OCI-LY7 (cell line): Measurements from ENCODE around the gene TMEM217. TPM values are rescaled to one million over a fixed set of nuclear protein-coding genes. Genes with fewer than 3 reads are reported as not detected.

Experiments
- BruUV-seq: library from RNA; stranded (reverse); fragments of 400-500 nt; replicated peaks from 2 replicates; lab custom pipeline; 2021; lab: Mats Ljungman, UMichigan
- CTCF ChIA-PET: fragments of 300-600 bp; sonication (Branson Sonifier 250); formaldehyde crosslinking; loops from one replicate; lab custom pipeline; 2022; ENCODE audit warnings: antibody characterized with exemption; ENCODE audit not compliant: unreplicated experiment; lab: Charles Lee
- POLR2A ChIA-PET: fragments of 300-600 bp; sonication (Branson Sonifier 250); formaldehyde crosslinking; loops from one replicate; lab custom pipeline; 2022; ENCODE audit warnings: antibody characterized with exemption; lab: Charles Lee
- DNase-seq: peaks from one replicate; pipeline ENCODE4 v3.0.0-alpha.2; 2015; ENCODE audit warnings: low spot score
- H2AFZ ChIP-seq: fragments of 200-600 bp; sonication (generic), shearing (Covaris generic); 2 replicates; pipeline ENCODE4 v1.6.1; 2014; ENCODE audit warnings: mild to moderate bottlenecking, antibody characterized with exemption, low read length, moderate library complexity
- H3K27ac ChIP-seq: fragments of 200-600 bp; sonication (generic); 2 replicates; pipeline ENCODE4 v1.5.1; 2014; ENCODE audit warnings: mixed run types, low read depth, mild to moderate bottlenecking, moderate library complexity, low read length, inconsistent platforms; ENCODE audit not compliant: poor library complexity, severe bottlenecking
- H3K36me3 ChIP-seq: fragments of 200-600 bp; sonication (generic); 2 replicates; pipeline ENCODE4 v1.6.1; 2014; ENCODE audit warnings: mild to moderate bottlenecking, antibody characterized with exemption, low read length, moderate library complexity, mixed read lengths; ENCODE audit not compliant: insufficient read depth
- H3K4me1 ChIP-seq: fragments of 200-600 bp; sonication (generic); 2 replicates; pipeline ENCODE4 v1.5.1; 2014; ENCODE audit warnings: mild to moderate bottlenecking, low read length; ENCODE audit not compliant: insufficient read depth, poor library complexity, severe bottlenecking
- H3K4me2 ChIP-seq: fragments of 200-600 bp; sonication (generic); 2 replicates; pipeline ENCODE4 v1.6.1; 2014; ENCODE audit warnings: mild to moderate bottlenecking, low read length
- H3K4me3 ChIP-seq: fragments of 200-600 bp; sonication (generic); 2 replicates; pipeline ENCODE4 v1.5.1; 2014; ENCODE audit warnings: mild to moderate bottlenecking, low read depth, low read length; ENCODE audit not compliant: poor library complexity, severe bottlenecking
- H3K79me2 ChIP-seq: fragments of 200-600 bp; sonication (generic); 2 replicates; pipeline ENCODE4 v1.6.1; 2016; ENCODE audit warnings: low read depth, mild to moderate bottlenecking, low read length, moderate library complexity, mixed read lengths; ENCODE audit not compliant: insufficient read depth
- H3K9me2 ChIP-seq: fragments of 200-600 bp; sonication (generic); 2 replicates; pipeline ENCODE4 v1.6.1; 2016; ENCODE audit warnings: mild to moderate bottlenecking, low read length, mixed read lengths; ENCODE audit not compliant: insufficient read depth
- H3K9me3 ChIP-seq: fragments of 200-600 bp; sonication (generic); 2 replicates; pipeline ENCODE4 v1.6.1; 2014; ENCODE audit warnings: mild to moderate bottlenecking, mixed run types, low read length, mixed read lengths
- H4K20me1 ChIP-seq: fragments of 200-600 bp; sonication (generic); 2 replicates; pipeline ENCODE4 v1.6.1; 2014; ENCODE audit warnings: mild to moderate bottlenecking, antibody characterized with exemption, low read length, moderate library complexity, mixed read lengths; ENCODE audit not compliant: insufficient read depth
- CTCF ChIP-seq: fragments of 200-600 bp; sonication (generic); conservative IDR thresholded peaks from 2 replicates; pipeline ENCODE4 v1.5.1; 2014; ENCODE audit warnings: mild to moderate bottlenecking, antibody characterized with exemption, low read length, moderate library complexity, mixed read lengths
- EZH2phosphoT487 ChIP-seq: fragments of 200-600 bp; sonication (generic); IDR thresholded peaks from 2 replicates; pipeline ENCODE4 v1.6.1; 2018; ENCODE audit warnings: low read depth, borderline replicate concordance, mild to moderate bottlenecking, mixed run types, antibody characterized with exemption, low read length, moderate library complexity, mixed read lengths
- intact Hi-C: fragments of 100-400 bp; cut with micrococcal nuclease; formaldehyde crosslinking; loops from one replicate; pipeline ENCODE4 v1.10.0; 2022; ENCODE audit not compliant: unreplicated experiment
- total RNA-seq, 2 experiments: library from RNA; depleted of rRNA in 1 of 2; stranded (reverse); fragments of >200 nt in 1 of 2; shearing (Covaris generic) in 1 of 2; gene quantifications; 2 replicates each; pipeline ENCODE4 v1.2.3, GENCODE V29; 2014 to 2022

Gene TMEM217
- total RNA-seq, 2 experiments from 2014 or later = 0.34 TPM; not detected in 1

GRCh38 chr6:37237789-37238188 is 20.2 kb downstream of the TMEM217 start:
- no peak overlapping the region for H3K4me2 ChIP-seq
- TF ChIP-seq EZH2phosphoT487 (no peak), CTCF (no peak)
- H3K4me1 ChIP-seq = no peaks in the 10 kb centered on the region
- no peaks in the 10 kb centered on the region for H3K36me3 ChIP-seq
- intact Hi-C loops = no loop called here
- H3K9me3 ChIP-seq = no peaks in the 10 kb centered on the region
- ChIA-PET CTCF (no interaction called here), POLR2A (interaction anchor here (0.7 kb wide), 1 partner anchor 16 kb away, joined by 3 read pairs; no protein-coding TSS in a partner anchor)
- no peak for DNase-seq
- no peak overlapping the region for H2AFZ ChIP-seq
- no peak overlapping the region for H3K4me3 ChIP-seq
- H3K27ac ChIP-seq = no peak overlapping the region
- BruUV-seq = no TSS peak
- H3K79me2 ChIP-seq = no peaks in the 10 kb centered on the region
- no peaks in the 10 kb centered on the region for H4K20me1 ChIP-seq
- no peaks in the 10 kb centered on the region for H3K9me2 ChIP-seq

- no peak overlapping the region for H3K27ac ChIP-seq
- intact Hi-C loops = no loop called here
- no TSS peak for BruUV-seq
- H3K9me3 ChIP-seq = no peaks in the 10 kb centered on the region
- no peak overlapping the region for H3K4me2 ChIP-seq
- H3K79me2 ChIP-seq = no peaks in the 10 kb centered on the region
- no peaks in the 10 kb centered on the region for H3K36me3 ChIP-seq
- ChIA-PET CTCF (no interaction called here), POLR2A (no interaction called here)
- no peak for DNase-seq
- H3K9me2 ChIP-seq = no peaks in the 10 kb centered on the region
- H3K4me3 ChIP-seq = no peak overlapping the region
- H3K4me1 ChIP-seq = no peaks in the 10 kb centered on the region
- no peak for TF ChIP-seq EZH2phosphoT487
- TF ChIP-seq CTCF = no peak
- H2AFZ ChIP-seq = no peak overlapping the region
- no peaks in the 10 kb centered on the region for H4K20me1 ChIP-seq
Measured at GRCh38 chr6:37236921-37237320, 21.0 kb downstream of the TMEM217 start.

DNA sequence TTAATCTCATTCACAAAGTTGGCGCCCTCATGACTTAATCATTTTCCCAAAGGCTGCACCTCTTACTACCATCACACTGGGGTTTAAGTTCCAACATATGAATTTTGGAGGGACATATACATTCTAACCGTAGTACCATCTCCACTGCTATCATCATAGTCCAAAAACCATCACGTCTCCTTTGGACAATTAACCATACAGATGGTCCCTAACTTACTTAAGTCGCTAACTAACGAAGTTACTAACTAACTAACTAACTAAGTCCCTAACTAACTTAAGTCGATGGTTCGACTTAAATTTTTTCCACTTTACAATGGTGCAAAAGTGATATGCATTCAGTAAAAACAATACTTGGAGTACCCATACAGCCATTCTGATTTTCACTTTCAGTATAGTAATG is 24.4 kb downstream of the TMEM217 start:
- BruUV-seq = no TSS peak
- H3K36me3 ChIP-seq = no peaks in the 10 kb centered on the region
- no peak overlapping the region for H3K4me3 ChIP-seq
- H3K9me3 ChIP-seq = no peaks in the 10 kb centered on the region
- no peak for DNase-seq
- H2AFZ ChIP-seq = no peak overlapping the region
- no peak overlapping the region for H3K27ac ChIP-seq
- H3K9me2 ChIP-seq = no peaks in the 10 kb centered on the region
- H4K20me1 ChIP-seq = no peaks in the 10 kb centered on the region
- H3K4me2 ChIP-seq = no peak overlapping the region
- TF ChIP-seq CTCF (no peak), EZH2phosphoT487 (no peak)
- intact Hi-C loops = no loop called here
- no peaks in the 10 kb centered on the region for H3K4me1 ChIP-seq
- no peaks in the 10 kb centered on the region for H3K79me2 ChIP-seq
- ChIA-PET CTCF (no interaction called here), POLR2A (no interaction called here)
